Measurements from ENCODE around the gene ZNF511.

Gene ZNF511

GRCh38 chr10:133289761-133290160, 19.0 kb upstream of the ZNF511 start:
- intact Hi-C loops (cut with DNase I) = no loop called here
- DNase-seq = no peak

DNA sequence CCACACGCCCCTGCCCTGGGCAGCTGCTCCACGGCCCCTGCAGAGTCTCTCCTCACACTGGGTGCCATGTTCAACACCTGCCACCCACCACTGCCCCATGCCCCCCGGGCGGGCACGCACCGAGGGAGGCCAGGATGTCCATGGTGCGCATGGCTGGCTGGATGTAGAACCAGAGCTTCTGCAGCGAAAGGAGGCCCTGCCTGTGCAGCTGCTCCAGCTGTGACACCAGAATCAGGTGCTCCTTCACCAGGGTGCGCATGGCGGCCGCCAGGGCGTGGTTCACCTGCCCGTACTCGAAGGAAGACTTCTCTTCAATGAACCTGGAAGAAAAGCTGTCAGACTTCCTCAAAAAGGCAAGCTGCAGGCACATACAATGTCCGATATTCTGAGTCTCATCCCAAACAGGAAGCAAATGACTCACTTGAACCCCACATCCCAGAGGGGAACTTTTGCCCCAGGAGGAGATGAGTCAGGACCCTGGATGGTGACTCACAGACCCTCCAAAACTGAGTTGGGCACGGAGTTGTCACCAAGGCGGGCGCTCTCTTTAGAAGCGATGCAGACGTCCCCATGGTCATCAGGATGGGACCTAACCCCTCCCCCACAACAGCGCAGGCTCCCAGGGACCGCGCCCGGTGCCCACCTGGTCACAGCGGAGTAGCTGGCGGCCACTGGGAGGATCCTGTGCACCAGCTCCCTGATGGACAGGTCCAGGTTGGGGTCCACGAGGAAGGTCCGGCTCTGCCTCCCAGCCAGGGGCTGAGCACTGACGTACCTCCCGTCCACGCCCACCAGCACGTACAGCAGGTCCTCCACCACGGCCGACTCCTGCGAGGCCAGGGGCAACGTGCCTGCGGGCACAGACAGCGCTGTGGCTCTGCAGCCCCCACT, 15.6 kb upstream of the ZNF511 start:
- DNase-seq = no peak
- intact Hi-C loops (cut with DNase I) = no loop called here

GRCh38 chr10:133293810-133294119, 14.9 kb upstream of the ZNF511 start:
- no peak for DNase-seq
- intact Hi-C loops (cut with DNase I) = no loop called here

DNA sequence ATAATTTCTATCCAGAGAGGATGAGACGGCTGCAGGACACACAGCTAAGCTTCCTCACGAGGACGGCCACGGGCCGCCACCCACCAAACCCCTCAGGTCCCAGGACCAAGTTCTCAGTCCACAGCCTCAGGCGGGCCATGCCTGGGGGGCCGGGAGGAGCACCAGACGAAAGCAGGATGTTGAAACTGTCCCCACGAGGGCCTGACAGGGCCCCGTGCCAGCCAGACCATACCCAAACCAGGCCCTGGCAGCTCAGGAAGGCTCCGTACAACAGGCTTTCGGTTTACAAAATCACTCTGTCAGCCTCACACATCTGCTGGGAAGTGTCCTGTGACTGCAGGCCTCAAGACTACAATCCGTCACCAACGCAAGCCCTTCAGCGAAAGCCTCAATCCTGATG, 14.5 kb upstream of the ZNF511 start:
- DNase-seq = no peak
- intact Hi-C loops (cut with DNase I) = no loop called here

GRCh38 chr10:133295426-133296320, 13.0 kb upstream of the ZNF511 start:
- intact Hi-C loops (cut with DNase I) = no loop called here
- DNase-seq = peak in 2 of 10 donors; percentile 59 to 82

DNA sequence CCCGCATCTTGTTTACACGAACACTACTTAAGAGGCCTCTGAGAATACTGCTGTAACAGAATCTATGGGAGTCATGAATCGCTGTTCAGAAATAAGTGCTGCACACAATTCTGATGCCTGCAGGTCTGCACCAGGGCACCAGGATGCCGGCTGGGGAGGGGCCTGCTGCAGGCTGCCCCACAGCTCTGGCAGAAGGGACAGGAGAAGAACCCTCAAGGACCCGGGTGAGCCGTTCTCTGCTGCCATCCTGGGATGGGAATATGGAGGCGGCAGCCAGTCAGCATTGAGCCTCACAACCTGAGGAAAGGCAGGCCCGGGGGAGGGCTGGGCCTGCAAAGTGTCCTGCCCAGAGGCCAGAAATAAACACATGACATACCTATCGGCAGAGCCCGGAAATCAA, 11.2 kb upstream of the ZNF511 start:
- peak in 1 of 10 donors; percentile 37 for DNase-seq

DNA sequence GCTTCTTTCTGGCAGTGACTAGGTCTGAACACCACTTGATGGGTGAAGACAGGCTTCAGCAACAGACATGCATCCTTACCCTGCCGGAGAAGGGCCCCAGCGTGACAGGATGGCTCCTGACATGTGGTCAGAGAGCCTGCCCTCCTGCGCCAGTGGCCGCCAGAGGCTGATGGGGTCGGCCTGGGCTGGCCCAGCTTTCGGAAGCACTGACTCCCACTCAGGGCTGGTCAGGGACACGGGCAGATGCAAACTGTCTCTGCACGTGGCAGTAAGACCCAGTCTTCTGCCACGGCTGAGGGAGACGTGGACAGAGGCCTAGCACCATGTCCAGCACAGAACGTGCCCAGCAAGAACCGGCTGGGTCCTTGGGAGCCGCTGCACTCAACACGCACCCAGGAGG, 10.2 kb upstream of the ZNF511 start:
- DNase-seq = peak in 1 of 10 donors; percentile 49
- intact Hi-C loops (cut with DNase I) = no loop called here

More for the DNA sequence above, 11.2 kb upstream of the ZNF511 start:
- intact Hi-C loops (cut with DNase I) = no loop called here

DNA sequence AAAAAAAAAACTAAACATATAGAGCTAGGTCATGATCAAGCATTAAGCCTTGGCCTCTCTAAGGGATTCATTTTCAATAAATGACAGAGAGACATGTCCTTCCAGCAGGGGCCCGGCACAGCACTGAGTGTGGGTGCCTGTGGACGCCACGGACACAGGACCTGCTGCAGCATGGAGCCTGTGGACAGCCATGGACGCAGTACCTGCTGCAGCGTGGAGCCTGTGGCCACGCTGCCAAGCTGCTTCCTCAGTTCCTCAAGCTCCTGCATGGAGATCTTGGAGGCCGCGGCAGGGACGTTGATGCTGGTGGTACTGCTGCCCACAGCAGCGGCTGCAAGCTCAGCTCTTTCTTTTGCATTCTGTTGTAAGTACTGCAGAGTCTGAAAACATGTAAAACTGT, 9.5 kb upstream of the ZNF511 start:
- intact Hi-C loops (cut with DNase I) = no loop called here
- peak in 1 of 10 donors; percentile 37 for DNase-seq

- intact Hi-C loops (cut with DNase I) = no loop called here
Observed at GRCh38 chr10:133299738-133300137, 9.0 kb upstream of the ZNF511 start.

GRCh38 chr10:133302230-133302629, 6.5 kb upstream of the ZNF511 start:
- peak in 1 of 10 donors; percentile 42 for DNase-seq
- intact Hi-C loops (cut with DNase I) = no loop called here

More at GRCh38 chr10:133299738-133300137, 9.0 kb upstream of the ZNF511 start:
- DNase-seq = peak in 1 of 10 donors; percentile 23

GRCh38 chr10:133303206-133303605, 5.5 kb upstream of the ZNF511 start:
- DNase-seq = no peak
- intact Hi-C loops (cut with DNase I) = no loop called here

DNA sequence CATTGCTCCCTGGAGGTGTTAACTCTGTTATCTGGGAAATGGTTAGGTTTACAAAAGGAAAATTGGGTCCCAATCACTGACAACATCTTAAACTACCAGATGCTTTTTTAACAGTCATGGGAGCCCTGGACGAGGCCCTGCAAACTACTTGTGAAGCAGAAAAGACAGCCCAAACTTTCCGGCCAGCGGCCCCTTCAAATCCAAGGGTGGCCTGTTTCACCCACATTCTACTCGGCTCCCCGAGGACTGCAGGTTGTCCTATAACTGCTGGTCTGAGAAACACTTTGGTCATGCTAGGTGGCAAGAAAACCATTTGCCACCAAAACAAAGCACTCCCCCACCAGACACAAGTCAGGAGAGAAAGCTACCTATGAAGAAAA, 2.6 kb upstream of the ZNF511 start:
- intact Hi-C loops (cut with DNase I) = no loop called here
- peak in 2 of 10 donors; percentile 13 to 28 for DNase-seq

- intact Hi-C loops (cut with DNase I) = no loop called here
- peak in 2 of 10 donors; percentile 48 to 50 for DNase-seq
Observed at GRCh38 chr10:133306941-133307379, 1.8 kb upstream of the ZNF511 start.

- peak in 7 of 10 donors; percentile 61 to 94 (median 77) for DNase-seq
- intact Hi-C loops (cut with DNase I) = no loop called here
Observed at GRCh38 chr10:133307776-133308420, 816 bp upstream of the ZNF511 start.

- intact Hi-C loops (cut with DNase I) = no loop called here
- peak; percentile 83 to 99 (median 88) for DNase-seq
Observed at GRCh38 chr10:133309100-133309719, 496 bp downstream of the ZNF511 start.

- intact Hi-C loops (cut with DNase I) = no loop called here
- peak in 2 of 10 donors; percentile 67 to 86 for DNase-seq
Observed at GRCh38 chr10:133309720-133310398, 1.1 kb downstream of the ZNF511 start.

DNA sequence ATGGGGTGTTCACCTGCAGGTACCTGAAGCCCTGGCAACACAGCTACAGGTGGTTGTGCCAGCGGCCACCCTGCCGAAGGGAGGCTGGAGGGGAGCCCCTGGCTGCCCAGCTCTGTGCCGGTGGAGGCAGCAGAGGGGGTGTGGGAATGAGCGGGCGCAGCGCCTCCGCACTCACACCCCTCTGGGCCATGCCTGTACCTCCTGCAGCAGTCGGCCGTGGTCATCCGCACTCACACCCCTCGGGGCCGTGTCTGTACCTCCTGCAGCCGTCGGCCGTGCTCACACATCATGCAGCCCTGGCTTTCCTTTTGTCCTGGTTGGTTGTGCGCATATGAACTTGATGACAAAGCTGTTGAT, 1.7 kb downstream of the ZNF511 start:
- intact Hi-C loops (cut with DNase I) = no loop called here
- peak in 2 of 10 donors; percentile 66 to 70 for DNase-seq

GRCh38 chr10:133310789-133311188, 2.1 kb downstream of the ZNF511 start:
- intact Hi-C loops (cut with DNase I) = no loop called here
- DNase-seq = peak in 2 of 10 donors; percentile 9 to 32

DNA sequence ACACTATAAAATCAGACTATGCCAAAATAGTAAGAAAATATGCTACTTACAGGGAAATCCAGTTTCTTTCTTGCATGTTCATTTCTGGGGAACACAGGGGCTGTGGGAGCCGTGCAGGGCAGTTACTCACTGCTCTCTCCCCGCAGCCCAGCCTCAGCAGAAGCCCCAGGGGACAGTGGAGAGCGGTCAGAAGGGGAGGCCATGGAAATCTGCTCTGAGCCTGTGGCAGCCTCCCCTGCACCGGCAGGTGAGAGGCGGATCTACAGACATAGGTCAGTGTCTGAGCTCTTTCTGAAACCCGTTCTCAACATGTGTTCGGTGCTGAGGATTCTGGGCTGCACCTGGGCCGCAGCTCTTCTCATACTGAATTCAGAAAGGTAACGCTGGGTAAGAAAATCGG, 2.9 kb downstream of the ZNF511 start:
- peak in 2 of 10 donors; percentile 7 to 79 for DNase-seq
- intact Hi-C loops (cut with DNase I) = no loop called here

All from posterior cingulate gyrus (tissue), 11 donors.